ENCODE results near the gene ACTC1. TPM values are rescaled to one million over a fixed set of nuclear protein-coding genes. Genes with fewer than 3 reads are reported as not detected.
"Not testable (repeated sequence)": the region's sequence is repeated elsewhere in the genome, so short reads cannot be mapped to it uniquely, and the experiment has no call there.

Gene ACTC1
- total and polyA plus RNA-seq, 11 donors = 1,898 to 17,901 (median 12,542) TPM

GRCh38 chr15:34820110-34820509, 24.8 kb upstream of the ACTC1 start:
- Histone ChIP-seq H3K9me3 (no peaks in the 10 kb centered on the region), H3K27ac (no peak overlapping the region), H3K27me3 (peaks cover 0 to 3% (median 0%) of the 10 kb centered on the region in 9 donors), H3K4me3 (no peak overlapping the region), H3K36me3 (no peaks in the 10 kb centered on the region), H3K4me1 (no peaks in the 10 kb centered on the region)
- DNase-seq (no peak), ATAC-seq (no peak)
- intact Hi-C loops (cut with DNase I) = no loop called here
- no peak for TF ChIP-seq CTCF (IDR thresholded peaks at IDR 0.05)
- TF ChIP-seq POLR2A (IDR thresholded peaks at IDR 0.05) = no peak
- WGBS, 4 donors = 71 to 82% (median 75%) methylated on average over 5 of the region's 5 CpGs

GRCh38 chr15:34818526-34818925, 23.2 kb upstream of the ACTC1 start:
- ATAC-seq = no peak
- no peak for DNase-seq
- Histone ChIP-seq H3K4me1 (peaks cover 0 to 5% (median 0%) of the 10 kb centered on the region in 12 donors), H3K9me3 (no peaks in the 10 kb centered on the region), H3K27ac (no peak overlapping the region), H3K36me3 (no peaks in the 10 kb centered on the region), H3K27me3 (peaks cover 0 to 3% (median 0%) of the 10 kb centered on the region in 9 donors), H3K4me3 (no peak overlapping the region)
- TF ChIP-seq CTCF (IDR thresholded peaks at IDR 0.05) (no peak), POLR2A (IDR thresholded peaks at IDR 0.05) (no peak)
- 90 to 97% (median 92%) methylated on average over 1 of the region's 1 CpG for WGBS, 4 donors
- intact Hi-C loops (cut with DNase I) = no loop called here

GRCh38 chr15:34815836-34816235, 20.5 kb upstream of the ACTC1 start:
- Histone ChIP-seq H3K36me3 (no peaks in the 10 kb centered on the region), H3K27ac (no peak overlapping the region), H3K4me3 (no peak overlapping the region), H3K4me1 (peaks cover 0 to 15% (median 3%) of the 10 kb centered on the region in 12 donors), H3K9me3 (no peaks in the 10 kb centered on the region), H3K27me3 (no peaks in the 10 kb centered on the region)
- no peak for ATAC-seq
- intact Hi-C loops (cut with DNase I) = no loop called here
- DNase-seq = no peak
- TF ChIP-seq CTCF (IDR thresholded peaks at IDR 0.05) = no peak
- no peak for TF ChIP-seq POLR2A (IDR thresholded peaks at IDR 0.05)
- 74 to 89% (median 81%) methylated on average over 1 of the region's 1 CpG for WGBS, 4 donors

GRCh38 chr15:34813446-34814190, 18.3 kb upstream of the ACTC1 start:
- Histone ChIP-seq H3K9me3 (no peaks in the 10 kb centered on the region), H3K27me3 (no peaks in the 10 kb centered on the region), H3K36me3 (no peaks in the 10 kb centered on the region), H3K27ac (peak overlapping the region in 1 of 12 donors; percentile 17), H3K4me1 (peaks cover 0 to 15% (median 3%) of the 10 kb centered on the region in 12 donors), H3K4me3 (no peak overlapping the region)
- no peak for DNase-seq
- intact Hi-C loops (cut with DNase I) = no loop called here
- peak in 3 of 4 donors; percentile 13 to 41 (median 18) for ATAC-seq
- TF ChIP-seq CTCF (IDR thresholded peaks at IDR 0.05) (no peak), POLR2A (IDR thresholded peaks at IDR 0.05) (no peak)
- WGBS, 4 donors = 10 to 21% (median 17%) methylated on average over 3 of the region's 3 CpGs

- H3K27me3 ChIP-seq; H3K36me3 ChIP-seq; H3K4me3 ChIP-seq; intact Hi-C loops (cut with DNase I); ATAC-seq; DNase-seq; H3K9me3 ChIP-seq: not testable (repeated sequence)
- WGBS, 4 donors = 28 to 33% (median 32%) methylated on average over 9 of the region's 9 CpGs
- Histone ChIP-seq H3K27ac (peak overlapping the region in 2 of 12 donors; percentile 17 to 30), H3K4me1 (peaks cover 0 to 15% (median 3%) of the 10 kb centered on the region in 12 donors)
Measured at GRCh38 chr15:34812868-34813365, 17.6 kb upstream of the ACTC1 start.
